Effector memory CD4-positive, alpha-beta T cell (primary cell): ENCODE data around the gene RNF130.
A peak's percentile ranks its signal among the peaks of the same experiment; 100 is the strongest.

Experiments used
- DNase-seq, 3 donors: peaks; one replicate each; pipeline ENCODE4 v3.0.0-alpha.2; 2020
- H3K27ac ChIP-seq: 2 replicates; pipeline ENCODE4 v1.7.0; 2013; ENCODE audit warnings: mild to moderate bottlenecking, low read length, moderate library complexity; ENCODE audit not compliant: insufficient read depth, poor library complexity, severe bottlenecking
- H3K27me3 ChIP-seq: replicated peaks from 2 replicates; pipeline ENCODE4 v1.7.0; 2013; ENCODE audit warnings: mild to moderate bottlenecking, low read length; ENCODE audit not compliant: insufficient read depth, control insufficient read depth, poor library complexity, severe bottlenecking
- H3K36me3 ChIP-seq: 2 replicates; pipeline ENCODE4 v1.7.0; 2013; ENCODE audit warnings: mild to moderate bottlenecking, low read length, moderate library complexity; ENCODE audit not compliant: control insufficient read depth, insufficient read depth
- H3K4me1 ChIP-seq: 2 replicates; pipeline ENCODE4 v1.7.0; 2013; ENCODE audit warnings: low read length, mild to moderate bottlenecking; ENCODE audit not compliant: control insufficient read depth, insufficient read depth, poor library complexity, severe bottlenecking
- H3K4me3 ChIP-seq: 2 replicates; pipeline ENCODE4 v1.7.0; 2013; ENCODE audit warnings: low read length, low read depth, mild to moderate bottlenecking; ENCODE audit not compliant: insufficient read depth, poor library complexity, severe bottlenecking
- H3K9me3 ChIP-seq: 2 replicates; pipeline ENCODE4 v1.7.0; 2013; ENCODE audit warnings: mild to moderate bottlenecking, low read length, moderate library complexity; ENCODE audit not compliant: control insufficient read depth

RNF130 gene

DNA sequence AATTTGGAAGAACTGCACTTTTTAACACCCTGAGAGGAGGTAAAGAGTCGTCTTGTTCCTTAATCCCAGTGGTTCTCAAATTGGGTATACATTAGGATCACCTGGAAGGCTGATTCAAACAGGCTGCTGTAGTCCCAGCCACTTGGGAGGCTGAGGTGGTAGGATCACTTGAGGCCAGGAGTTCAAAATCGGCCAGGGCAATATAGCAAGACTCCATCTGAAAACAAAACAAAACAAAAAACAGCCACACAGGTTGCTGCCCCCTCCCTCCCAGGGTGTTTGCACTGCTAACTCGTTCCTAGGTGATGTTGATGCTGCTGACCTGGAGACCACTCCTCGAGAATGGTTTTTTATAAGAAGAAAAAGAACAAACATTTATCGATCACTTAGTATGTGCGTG lies 162.3 kb downstream of the RNF130 start:
- H3K27me3 ChIP-seq, result no peaks in the 10 kb centered on the region
- DNase-seq, result no peak
- H3K27ac ChIP-seq, result no peak overlapping the region
- no peaks in the 10 kb centered on the region for H3K9me3 ChIP-seq
- H3K4me1 ChIP-seq, result peaks cover 16% of the 10 kb centered on the region
- no peak overlapping the region for H3K4me3 ChIP-seq
- no peaks in the 10 kb centered on the region for H3K36me3 ChIP-seq

DNA sequence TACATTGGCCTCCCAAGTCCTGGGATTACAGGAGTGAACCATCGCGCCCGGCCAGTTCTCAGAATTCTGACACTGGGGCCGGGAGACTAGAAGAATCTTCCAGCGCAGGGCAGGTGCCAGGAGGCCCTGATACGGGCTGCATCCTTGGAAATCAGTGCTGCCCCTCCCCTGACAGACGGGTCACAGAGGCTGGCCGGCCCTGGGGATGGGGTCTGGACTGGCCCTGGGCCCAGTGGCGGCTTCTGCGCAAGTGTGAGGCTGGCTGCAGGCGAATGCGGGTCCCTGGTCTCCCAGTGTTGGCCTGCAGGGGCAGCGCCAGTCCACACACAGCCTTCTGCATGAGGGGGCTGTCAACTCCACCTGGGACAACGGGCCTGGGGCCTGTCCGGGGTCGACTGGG lies 163.0 kb downstream of the RNF130 start:
- Histone ChIP-seq H3K27ac (no peak overlapping the region), H3K36me3 (no peaks in the 10 kb centered on the region), H3K9me3 (no peaks in the 10 kb centered on the region), H3K4me1 (peaks cover 16% of the 10 kb centered on the region), H3K4me3 (no peak overlapping the region), H3K27me3 (no peaks in the 10 kb centered on the region)
- no peak for DNase-seq

DNA sequence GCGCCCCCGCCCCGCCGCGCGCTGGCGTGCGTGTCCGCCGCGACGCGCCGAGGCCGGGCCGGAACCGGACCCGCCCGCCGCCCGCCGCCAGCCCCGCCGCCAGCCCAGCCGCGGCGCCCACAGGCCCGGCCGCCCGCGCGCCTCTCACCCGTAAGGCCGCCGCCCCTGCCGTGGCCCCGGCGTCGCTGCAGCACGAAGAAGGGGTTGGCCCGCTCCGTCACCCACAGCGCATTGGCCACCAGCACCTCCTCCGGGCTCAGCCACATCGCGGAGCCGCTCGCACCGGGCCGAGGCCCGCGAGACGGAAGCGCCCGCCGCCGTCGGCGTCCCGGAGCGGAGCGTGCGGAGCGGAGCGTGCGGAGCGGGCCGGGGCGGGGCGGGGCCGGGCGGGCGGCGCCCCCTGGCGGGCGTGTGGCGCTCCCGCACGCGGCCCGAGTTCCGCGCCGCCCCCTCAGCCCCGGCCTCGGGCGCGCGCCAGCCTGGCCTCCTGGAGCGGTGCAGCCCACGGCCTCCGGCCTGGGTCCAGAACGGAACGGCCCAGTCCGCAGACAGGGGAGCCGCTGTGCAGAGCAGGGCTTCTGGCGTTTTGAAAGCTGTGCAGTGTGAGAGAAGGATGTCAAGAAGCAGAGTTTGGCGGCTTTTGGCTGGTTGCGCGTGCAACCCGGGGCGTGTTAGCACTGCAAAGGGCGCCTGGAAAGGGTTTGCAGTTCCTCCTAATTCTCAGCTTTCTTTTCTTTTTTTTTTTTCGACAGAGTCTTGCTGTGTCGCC lies 163.8 kb downstream of the RNF130 start, which contains the start of gene TBC1D9B:
Gene TBC1D9B, minus strand, starts transcription at position 342 of the 769 bp plus-strand sequence. Its CDS starts 76 bp downstream, at position 266.
- no peaks in the 10 kb centered on the region for H3K27me3 ChIP-seq
- H3K9me3 ChIP-seq, result no peaks in the 10 kb centered on the region
- H3K4me1 ChIP-seq, result peaks cover 16% of the 10 kb centered on the region
- peak within 1 kb of the TSS; percentile 54 for H3K4me3 ChIP-seq
- DNase-seq, result peak; percentile 62 to 67 (median 63)
- H3K36me3 ChIP-seq, result peaks cover 6% of the 10 kb centered on the region
- peak within 1 kb of the TSS; percentile 27 for H3K27ac ChIP-seq

DNA sequence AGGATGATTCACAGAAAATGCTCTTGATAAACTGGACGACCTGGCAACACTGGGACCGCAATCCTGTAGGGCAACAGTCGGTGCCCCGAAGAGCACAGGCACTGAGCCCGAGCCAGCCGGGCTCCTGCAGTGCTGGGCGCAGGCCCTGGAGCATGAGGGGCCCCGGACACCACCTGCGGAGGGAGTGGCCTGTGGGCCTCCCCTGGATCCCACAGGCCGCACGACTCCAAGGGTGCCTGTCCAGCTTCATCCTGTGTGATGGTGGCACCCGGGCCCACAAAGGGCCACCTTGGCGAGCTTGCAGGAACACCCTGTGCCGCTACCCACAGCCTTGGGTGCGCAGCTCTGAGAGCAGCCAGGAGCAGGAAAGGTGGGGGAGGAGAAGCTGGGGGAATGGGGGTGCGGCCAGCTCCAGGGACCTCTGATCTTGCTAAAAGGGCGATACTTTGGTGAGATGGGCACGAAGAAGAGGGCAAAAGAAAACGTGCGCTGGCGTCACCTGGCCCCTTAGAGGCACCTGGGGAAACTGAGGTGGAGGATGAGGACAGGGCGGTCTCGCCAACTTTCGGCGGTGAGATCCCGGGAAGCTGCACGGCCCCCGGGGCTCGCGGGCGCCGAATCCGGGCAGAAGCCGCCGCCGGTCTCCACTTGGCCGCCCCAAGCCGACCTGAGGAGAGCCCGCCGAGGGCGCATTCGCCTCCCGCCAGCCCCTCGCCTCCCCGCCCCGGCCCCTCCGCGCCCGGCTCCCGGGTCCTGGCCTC lies 164.6 kb downstream of the RNF130 start:
- H3K9me3 ChIP-seq, result no peaks in the 10 kb centered on the region
- H3K27ac ChIP-seq, result peak overlapping the region; percentile 27
- peak in 2 of 3 donors; percentile 4 to 6 for DNase-seq
- peak overlapping the region; percentile 52 for H3K4me3 ChIP-seq
- H3K4me1 ChIP-seq, result peaks cover 16% of the 10 kb centered on the region
- H3K36me3 ChIP-seq, result peaks cover 6% of the 10 kb centered on the region
- no peaks in the 10 kb centered on the region for H3K27me3 ChIP-seq

DNA sequence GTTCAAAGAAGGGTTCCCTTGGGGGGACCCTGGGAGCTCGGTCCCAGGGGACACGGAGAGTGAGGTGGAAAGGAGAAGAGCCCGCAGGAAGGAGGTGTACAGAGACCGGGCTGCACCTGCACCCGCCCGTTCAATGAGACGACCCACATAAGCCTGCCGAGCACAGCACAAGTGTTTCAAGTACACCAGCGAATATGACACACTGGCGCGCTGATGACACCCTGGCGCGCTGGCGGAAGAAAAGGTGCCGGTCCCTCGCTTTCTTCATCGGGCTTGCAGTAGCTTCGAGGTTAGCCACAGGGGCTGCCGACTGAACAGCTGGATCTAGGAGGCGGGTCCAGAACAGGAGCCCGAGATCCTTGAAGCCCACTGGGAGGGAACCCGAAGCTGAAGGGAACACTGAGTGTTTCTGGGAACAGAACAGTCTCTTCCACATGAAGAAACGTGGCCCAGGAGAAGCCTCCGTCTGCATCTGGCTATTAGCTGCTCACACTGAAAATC lies 165.2 kb downstream of the RNF130 start:
- peak overlapping the region; percentile 52 for H3K4me3 ChIP-seq
- peaks cover 6% of the 10 kb centered on the region for H3K36me3 ChIP-seq
- DNase-seq, result no peak
- H3K9me3 ChIP-seq, result no peaks in the 10 kb centered on the region
- H3K4me1 ChIP-seq, result peaks cover 16% of the 10 kb centered on the region
- H3K27ac ChIP-seq, result no peak overlapping the region
- no peaks in the 10 kb centered on the region for H3K27me3 ChIP-seq

DNA sequence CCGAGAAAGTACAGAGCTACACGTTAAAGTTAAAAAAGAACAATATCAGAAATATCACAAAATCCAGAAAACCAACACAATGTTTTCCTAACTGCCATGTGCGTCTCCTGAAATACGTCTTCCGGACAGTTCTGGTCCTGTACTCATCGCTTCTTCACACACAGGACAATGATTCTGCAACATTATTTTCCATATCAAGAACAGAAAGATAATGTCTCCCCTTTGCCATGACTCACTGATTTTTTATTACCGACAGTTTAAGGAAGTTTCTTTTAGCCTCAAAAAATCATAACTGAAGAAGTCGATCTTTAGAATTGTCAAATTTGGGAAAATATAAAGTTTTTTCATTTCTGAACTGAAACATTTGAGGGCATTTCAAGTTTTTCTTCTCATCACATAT lies 166.4 kb downstream of the RNF130 start:
- Histone ChIP-seq H3K36me3 (peaks cover 6% of the 10 kb centered on the region), H3K9me3 (no peaks in the 10 kb centered on the region), H3K4me3 (no peak overlapping the region), H3K27me3 (no peaks in the 10 kb centered on the region), H3K27ac (no peak overlapping the region), H3K4me1 (peaks cover 16% of the 10 kb centered on the region)
- no peak for DNase-seq
